Activated T-cell treated with anti-CD3 and anti-CD28 coated beads, Interleukin-2, amount 50 U/mL, for 1 hour (primary cell): ENCODE measurements around the gene C1orf185.
"Not testable (repeated sequence)": the region's sequence is repeated elsewhere in the genome, so short reads cannot be mapped to it uniquely, and the experiment has no call there.

ENCODE experiments used
- DNase-seq: peaks from one replicate; pipeline ENCODE4 v3.0.0-alpha.2; 2020

C1orf185 gene

DNA sequence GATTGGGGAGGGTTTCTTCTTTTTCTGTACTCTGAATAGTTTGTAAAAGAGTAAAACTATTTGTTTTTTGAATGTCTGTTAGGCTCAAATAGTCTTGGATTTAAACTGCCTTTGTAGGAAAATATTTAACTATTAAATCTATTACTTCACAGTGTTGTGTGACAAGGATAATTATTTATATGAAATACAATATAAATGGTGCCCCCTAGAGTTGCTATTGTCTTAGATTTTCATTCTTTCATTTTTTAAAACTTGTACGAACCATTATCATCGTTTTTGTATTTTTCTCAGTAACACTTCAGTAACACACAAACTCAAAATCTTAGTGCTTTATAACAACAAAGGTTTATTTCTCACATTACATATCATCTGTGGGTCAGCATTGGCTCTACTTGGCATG lies 37.4 kb downstream of the C1orf185 start:
- no peak for DNase-seq

DNA sequence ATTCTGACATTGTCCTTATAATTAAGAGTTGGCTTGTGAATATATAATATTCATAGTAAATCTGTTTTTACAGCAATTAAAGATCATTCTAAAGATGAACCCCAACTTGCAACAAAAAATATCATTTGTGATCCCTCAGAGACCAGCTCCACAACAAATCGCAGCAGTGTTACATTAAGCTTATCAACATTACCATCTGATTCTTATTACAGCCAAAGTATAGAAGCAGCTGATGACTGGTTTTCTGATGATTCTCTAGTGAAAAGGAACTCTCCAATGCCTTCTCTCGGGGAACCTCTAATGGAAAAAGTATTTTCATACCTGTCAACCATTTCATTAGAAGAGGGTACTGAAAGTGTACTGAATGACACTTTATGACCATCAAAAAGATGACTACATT lies 45.4 kb downstream of the C1orf185 start:
- DNase-seq, result no peak

DNA sequence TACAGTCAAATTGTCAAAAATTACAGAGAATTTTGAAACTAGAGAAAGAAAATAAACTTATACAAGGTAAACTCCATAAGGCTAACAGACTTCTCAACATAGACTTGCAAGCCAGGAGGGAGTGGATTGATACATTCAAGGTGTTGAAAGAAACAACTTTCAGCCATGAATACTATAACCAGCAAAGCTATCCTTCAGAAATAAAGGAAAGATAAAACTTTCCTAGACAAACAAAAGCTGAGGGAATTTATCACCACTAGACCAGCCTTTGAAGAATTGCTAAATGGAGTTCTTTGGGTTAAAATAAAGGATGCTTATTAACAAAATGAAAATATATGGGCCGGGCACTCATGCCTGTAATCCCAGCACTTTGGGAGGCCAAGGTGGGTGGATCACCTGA lies 52.7 kb downstream of the C1orf185 start:
- DNase-seq, result no peak

DNA sequence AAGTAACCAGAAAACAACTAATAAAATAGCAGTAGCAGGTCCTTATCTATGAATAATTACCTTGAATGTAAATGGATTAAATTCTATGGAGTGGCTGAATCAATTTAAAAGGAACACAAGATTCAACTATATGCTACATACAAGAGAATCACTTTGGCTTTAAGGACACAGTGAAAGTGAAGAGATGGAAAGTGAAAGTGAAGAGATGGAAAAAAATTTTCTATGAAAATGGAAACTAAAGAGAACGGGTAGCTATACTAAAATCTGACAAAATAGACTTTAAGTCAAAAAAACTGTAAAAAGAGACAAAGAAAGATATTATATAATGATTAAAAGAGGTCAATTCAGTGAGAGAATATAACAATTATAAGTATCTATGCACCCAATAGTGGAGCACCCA lies 54.7 kb downstream of the C1orf185 start:
- no peak for DNase-seq

DNA sequence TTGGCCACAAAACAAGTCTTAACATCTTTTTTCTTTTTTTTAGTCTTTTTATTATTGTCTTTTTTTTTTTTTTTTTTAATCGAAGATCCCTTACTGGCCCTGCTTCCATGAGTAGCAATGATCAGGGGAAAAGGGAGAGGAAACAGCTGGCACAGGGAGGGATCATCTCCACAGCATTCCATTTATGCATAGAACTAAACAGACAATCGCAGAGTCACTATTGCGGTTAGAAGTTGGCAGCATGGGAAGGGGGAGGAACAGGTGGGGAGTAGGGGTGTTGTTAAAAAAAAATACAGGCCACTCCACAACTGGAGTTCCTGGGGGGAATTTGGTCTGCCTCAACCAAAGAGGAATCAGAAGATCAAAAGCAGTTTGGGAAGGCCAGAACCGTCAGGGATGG lies 55.4 kb downstream of the C1orf185 start:
- DNase-seq, result no peak

DNA sequence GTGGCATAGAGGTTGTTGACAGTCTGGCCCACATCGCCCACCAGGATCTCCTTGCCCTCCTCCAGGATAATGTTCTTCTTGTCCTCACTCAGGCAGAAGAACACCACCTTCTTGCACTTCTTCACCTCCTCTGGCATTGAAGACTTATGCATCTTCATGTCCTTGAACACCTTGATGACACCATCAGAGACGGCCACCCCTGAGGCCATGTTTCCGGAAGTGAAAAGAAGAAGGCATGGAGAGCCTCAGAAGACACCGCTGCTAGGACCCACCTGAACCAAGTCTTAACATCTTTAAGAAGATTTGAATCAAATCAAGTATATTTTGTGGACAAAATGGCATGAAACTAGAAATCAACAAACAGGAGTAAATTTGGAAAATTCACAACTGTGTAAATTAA lies 56.2 kb downstream of the C1orf185 start:
- DNase-seq, result no peak

DNA sequence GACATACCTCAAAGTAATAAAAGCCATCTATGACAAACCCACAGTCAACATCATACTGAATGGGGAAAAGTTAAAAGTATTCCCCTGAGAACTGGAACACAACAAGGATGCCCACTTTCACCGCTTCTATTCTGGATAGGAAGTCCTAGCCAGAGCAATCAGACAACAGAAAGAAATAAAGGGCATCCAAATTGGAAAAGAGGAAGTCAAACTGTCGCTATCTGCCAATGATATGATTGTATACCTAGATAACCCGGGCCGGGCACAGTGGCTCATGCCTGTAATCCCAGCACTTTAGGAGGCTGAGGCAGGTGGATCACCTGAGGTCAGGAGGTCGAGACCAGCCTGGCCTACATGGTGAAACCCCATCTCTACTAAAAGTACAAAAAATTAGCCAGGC lies 60.5 kb downstream of the C1orf185 start:
- DNase-seq, result not testable (repeated sequence)

DNA sequence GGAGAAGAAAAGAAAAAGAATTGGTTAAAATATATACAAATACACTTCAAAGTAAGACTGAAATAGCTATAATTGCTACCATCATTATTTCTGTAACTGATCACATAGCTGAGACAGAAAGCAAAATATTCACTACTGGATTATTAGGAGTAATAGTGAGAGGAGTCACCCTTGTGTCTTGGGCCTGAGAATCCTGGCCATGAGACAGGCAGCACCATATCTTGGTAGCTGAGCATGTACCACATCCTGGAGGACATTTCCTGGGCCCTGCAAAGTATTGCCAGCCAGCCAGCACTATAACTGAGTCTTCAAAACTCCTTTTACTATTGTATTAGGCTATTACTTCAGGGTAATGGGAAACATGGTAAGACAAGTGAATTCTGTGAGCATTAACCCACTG lies 63.5 kb downstream of the C1orf185 start:
- DNase-seq, result no peak

DNA sequence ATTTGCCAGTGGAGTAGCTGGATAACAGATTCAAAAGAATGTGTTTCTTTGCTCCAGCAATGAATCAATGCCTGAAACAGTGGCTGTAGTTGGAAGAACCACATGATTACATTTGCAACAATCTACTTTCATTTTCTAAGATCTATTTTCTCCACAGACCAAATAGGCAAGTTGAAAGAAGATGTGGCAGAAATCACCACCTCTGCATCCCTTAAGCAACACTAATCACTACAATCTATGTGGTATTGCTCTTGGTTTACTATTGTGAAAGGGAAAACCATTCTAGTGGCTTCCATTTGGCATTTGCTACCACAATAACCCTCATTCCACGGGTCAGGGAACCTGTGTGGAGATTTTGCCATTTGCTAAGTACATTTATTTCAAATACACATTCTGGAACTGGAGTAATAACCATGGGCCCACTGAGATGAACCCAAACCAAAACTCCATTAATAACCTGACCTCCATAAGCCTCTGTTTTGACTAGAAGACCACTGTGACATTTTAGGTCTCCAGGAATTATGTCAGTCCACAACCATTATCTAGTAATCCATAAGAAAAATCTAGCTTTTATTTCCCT lies 66.3 kb downstream of the C1orf185 start:
- no peak for DNase-seq

DNA sequence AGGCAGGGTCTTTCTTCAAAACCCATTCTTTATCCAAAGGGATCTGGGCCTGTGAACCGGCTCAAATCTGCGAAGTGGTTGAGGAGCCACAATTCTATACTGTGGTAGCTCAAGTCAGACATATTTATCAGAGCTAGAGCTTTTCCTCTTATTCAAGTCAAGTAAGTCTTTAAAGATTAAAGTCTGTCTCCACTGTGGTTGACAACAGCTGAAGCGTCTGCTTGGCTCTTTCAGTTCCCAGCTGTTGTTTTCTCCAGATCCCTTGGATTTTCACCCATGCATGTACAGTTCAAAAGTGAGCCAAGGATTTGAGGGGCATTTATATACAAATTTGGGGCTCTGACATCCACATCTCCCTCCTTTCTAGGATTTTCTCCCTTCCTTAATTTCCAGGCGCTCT lies 66.9 kb downstream of the C1orf185 start:
- no peak for DNase-seq

DNA sequence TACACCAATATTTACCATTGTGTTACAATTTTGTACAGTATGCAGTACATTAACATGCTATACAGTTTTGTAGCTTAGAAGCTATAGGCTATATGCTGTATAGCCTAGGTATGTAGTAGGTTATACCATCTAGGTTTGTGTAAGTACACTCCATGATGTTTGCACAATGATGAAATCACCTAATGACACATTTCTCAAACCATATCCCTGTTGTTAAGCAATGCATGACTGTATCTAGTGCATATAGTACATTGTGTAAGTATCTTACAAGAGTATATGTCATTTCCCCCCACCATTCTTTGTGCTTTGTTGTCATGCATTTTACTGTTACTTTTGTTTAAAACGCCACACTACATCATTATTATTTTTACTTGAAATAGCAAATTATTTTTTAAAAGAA lies 68.3 kb downstream of the C1orf185 start:
- no peak for DNase-seq

DNA sequence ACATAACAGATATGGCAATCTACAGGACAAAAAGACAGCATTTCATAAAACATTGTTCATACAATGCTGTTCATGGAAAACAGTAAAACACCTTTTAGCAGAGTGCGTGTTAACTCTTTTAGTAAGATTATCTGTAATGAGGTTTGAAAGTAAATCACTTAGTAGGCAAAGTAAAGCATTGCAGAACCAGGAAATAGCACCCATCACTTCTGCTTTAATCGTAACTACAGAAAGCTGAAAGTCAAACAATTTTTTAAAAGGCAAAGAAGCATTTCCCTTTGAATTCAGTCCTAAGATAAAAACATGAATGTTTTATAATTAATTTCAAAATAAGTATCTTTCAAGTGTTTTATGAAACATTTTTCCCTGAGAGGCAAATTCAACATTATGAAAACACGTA lies 70.8 kb downstream of the C1orf185 start:
- DNase-seq, result no peak

DNA sequence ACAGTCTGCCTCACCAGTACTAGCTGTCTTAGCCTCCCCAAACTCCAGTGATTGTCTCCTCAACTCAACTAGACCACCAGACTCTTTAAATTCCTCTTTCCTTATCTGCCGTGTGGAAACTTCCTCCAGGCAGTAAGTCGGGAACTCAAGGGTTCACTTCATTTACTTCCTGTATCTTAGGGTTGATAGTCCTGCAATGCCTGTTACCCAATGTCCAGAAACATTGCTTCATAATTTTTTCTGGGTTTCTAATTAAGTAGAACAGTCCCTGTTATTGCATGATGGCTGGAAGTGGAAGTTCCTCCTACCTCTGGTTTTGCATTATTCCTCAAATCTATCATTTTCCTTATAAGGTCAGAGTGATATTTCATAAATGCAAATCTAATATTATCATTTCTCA lies 73.2 kb downstream of the C1orf185 start:
- DNase-seq, result no peak

DNA sequence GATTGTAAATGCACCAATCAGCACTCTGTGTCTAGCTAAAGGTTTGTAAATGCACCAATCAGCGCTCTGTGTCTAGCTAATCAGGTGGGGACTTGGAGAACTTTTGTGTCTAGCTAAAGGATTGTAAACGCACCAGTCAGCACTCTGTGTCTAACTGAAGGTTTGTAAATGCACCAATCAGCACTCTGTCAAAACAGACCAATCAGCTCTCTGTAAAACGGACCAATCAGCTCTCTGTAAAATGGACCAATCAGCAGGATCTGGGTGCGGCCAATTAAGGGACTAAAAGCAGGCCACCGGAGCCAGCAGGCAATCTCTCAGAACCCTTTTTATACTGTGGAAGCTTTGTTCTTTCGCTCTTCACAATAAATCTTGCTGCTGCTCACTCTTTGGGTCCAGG lies 76.0 kb downstream of the C1orf185 start:
- not testable (repeated sequence) for DNase-seq

DNA sequence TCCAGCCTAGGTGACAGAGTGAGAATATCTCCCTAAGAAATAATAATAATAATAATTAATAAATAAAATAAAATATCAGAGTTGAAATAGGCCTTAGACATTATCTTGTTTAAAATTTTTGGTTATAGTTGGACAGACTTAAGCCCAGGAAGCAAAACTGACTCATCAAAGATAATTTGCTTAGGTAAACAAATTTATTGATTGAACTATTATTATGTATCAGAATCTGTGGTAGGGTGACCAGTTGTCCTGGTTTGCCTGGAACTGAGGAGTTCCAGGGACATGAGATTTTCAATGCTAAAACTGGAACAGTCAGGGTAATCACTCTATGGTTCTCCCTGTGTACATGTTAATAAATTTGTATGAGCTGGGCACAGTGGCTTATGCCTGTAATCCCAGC lies 86.2 kb downstream of the C1orf185 start:
- DNase-seq, result no peak

DNA sequence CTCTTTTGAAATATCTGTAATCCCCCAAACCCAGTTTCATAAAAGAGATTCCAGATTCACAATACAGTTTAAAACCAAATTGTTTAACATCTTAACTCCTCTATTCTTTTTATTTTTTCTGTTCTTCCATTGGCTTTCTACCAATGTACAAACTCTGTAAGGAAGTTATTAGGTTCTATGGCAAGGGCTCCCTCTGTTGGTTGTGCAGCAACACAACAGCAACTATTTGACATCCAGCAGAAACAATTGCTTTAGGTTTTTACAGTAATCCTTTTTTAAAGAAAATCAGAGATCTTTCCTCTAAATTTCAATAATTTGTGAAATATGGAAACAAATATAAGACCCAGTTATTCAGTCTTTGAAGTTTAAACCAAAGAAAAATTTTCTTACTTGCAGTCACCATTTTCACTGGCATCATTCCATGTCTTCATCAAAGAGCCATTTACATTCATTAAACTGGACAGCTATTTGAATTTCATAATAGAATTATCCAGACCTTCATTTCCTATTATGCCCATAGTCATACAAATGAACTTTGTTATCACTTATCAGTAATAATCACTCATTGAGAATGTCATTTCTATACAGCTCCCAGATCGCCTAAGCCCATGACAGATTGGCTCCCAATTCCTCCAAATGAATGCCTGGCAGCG lies 87.5 kb downstream of the C1orf185 start:
- no peak for DNase-seq

DNA sequence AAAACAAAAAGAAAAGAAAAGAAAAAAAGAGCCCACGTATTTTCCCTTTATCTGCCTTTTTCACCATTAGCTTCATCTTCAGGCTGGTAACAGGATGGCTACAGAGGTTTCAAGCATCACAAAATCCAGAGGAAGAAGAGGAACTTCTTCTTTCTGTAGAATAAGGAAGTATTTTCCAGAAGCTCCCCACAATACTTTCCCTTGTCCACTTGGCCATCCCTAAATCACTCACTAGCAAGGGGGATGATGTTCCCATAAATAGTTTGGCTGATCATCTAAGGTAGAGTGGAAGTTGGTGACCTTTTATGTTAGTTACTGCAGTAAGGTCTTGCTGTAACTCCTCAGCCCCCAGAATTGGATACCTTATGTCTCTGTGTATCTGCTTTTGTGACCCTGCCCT lies 88.9 kb downstream of the C1orf185 start:
- no peak for DNase-seq

DNA sequence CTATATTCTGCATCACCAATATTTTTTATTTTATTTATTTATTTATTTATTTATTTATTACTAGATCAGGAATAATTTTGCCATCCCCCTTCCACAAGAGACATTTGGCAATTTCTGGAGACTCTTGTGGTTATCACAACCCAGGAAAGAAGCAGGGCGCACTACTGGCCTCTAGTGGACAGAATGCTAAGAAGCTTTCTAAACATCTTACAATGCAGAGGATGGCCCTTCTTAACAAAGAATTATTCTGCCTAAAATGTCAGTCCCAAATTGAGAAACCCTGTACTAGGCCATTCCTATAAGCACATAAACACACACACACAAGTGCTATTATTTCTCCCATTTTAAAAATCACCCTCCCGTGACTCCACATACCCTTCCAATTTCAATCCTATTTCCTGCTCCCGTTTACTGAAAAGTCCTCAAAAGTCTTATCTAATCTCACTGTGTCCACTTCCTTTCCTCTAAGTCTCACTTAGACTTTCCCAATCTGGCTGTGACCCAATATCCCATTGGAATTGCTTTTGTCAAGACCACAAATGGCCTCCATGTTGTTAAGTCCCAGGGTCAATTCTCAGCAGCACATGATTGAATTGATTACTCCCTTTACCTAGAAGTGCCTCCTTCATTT lies 90.3 kb downstream of the C1orf185 start:
- DNase-seq, result peak; percentile 36

DNA sequence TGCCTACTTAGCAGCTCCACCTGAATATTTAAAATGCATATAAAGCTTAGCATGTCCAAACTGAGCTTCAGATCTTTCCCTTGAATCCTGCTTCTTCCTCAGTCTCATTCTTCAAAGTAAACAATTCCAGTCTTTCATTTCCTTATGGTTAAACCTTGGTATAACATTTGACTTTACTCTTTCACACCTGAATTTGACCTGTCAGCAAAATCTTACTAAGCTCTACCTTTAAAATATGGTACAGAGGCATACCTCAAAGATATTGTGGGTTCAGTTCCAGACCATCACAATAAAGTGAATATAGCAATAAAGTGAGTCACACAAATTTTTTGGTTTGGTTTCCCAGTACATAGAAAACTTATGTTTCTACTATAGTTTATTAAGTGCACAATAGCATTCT lies 91.5 kb downstream of the C1orf185 start:
- no peak for DNase-seq
